ENCODE results near the gene HDLBP.

DNA sequence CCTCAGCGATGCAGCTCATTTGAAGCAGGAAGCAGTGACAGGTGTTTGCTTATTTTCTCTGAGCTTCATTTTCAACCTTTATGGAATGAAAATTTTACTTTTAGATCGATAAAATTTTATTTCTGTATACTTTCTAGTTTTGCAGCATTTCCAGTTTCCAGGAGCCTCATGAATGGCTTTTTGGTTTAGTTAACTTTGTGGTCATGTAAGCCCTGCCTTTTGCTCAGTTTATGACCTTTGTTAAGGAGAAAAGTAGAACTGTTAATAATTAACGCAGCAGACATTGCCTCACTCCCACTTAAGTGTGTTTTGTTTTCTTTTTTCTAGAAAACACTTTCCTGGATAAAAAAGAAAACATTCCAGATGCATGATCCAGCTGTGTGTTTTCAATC lies 36.2 kb upstream of the HDLBP start:
- TF ChIP-seq, protein P1, sequence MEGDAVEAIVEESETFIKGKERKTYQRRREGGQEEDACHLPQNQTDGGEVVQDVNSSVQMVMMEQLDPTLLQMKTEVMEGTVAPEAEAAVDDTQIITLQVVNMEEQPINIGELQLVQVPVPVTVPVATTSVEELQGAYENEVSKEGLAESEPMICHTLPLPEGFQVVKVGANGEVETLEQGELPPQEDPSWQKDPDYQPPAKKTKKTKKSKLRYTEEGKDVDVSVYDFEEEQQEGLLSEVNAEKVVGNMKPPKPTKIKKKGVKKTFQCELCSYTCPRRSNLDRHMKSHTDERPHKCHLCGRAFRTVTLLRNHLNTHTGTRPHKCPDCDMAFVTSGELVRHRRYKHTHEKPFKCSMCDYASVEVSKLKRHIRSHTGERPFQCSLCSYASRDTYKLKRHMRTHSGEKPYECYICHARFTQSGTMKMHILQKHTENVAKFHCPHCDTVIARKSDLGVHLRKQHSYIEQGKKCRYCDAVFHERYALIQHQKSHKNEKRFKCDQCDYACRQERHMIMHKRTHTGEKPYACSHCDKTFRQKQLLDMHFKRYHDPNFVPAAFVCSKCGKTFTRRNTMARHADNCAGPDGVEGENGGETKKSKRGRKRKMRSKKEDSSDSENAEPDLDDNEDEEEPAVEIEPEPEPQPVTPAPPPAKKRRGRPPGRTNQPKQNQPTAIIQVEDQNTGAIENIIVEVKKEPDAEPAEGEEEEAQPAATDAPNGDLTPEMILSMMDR (conservative IDR thresholded peaks at IDR 0.05), result no peak
- TF ChIP-seq ZFX (IDR thresholded peaks at IDR 0.05), result no peak

Data from C4-2B (cell line).